IMR-90 (cell line): Measurements from ENCODE around the gene CDH1. TPM values are rescaled to one million over a fixed set of nuclear protein-coding genes. Genes with fewer than 3 reads are reported as not detected.

Experiments
- ATAC-seq: fragments of 200-7000 bp; cut with Tn5 transposase; 2 replicates; pipeline ENCODE4 v1.9.1; 2020; ENCODE audit warnings: low read depth, mild to moderate bottlenecking, moderate library complexity
- BruUV-seq: library from RNA; stranded (reverse); fragments of 400-500 nt; replicated peaks from 2 replicates; lab custom pipeline; 2021; lab: Mats Ljungman, UMichigan
- CTCF ChIA-PET: fragments of 300-600 bp; formaldehyde crosslinking; extraction: SDS; loops from one replicate; lab custom pipeline; 2021; ENCODE audit warnings: antibody characterized with exemption; lab: Yijun Ruan, JAX
- POLR2A ChIA-PET: fragments of 300-600 bp; sonication (Branson Sonifier 250); formaldehyde crosslinking; loops from one replicate; lab custom pipeline; 2022; ENCODE audit warnings: antibody characterized with exemption; ENCODE audit not compliant: unreplicated experiment; lab: Charles Lee
- DNase-seq: peaks from one replicate; pipeline ENCODE4 v3.0.0; 2013
- H2AFZ ChIP-seq: replicated peaks from 2 replicates; pipeline ENCODE3; 2013; ENCODE audit warnings: low read length, mild to moderate bottlenecking; ENCODE audit not compliant: poor library complexity
- H2AK5ac ChIP-seq: 2 replicates; pipeline ENCODE4 v1.6.1; 2013; ENCODE audit warnings: low read depth, low read length, inconsistent platforms
- H2AK9ac ChIP-seq: replicated peaks from 2 replicates; pipeline ENCODE3; 2013; ENCODE audit warnings: mild to moderate bottlenecking, low read depth, low read length, moderate library complexity; ENCODE audit not compliant: poor library complexity
- H2BK120ac ChIP-seq: 2 replicates; pipeline ENCODE4 v1.6.1; 2013; ENCODE audit warnings: low read depth, low read length, inconsistent platforms
- H2BK15ac ChIP-seq: 3 replicates; pipeline ENCODE4 v1.6.1; 2013; ENCODE audit warnings: low read depth, low read length, inconsistent platforms
- H2BK20ac ChIP-seq: 2 replicates; pipeline ENCODE4 v1.6.1; 2013; ENCODE audit warnings: low read depth, mild to moderate bottlenecking, inconsistent platforms, low read length, moderate library complexity
- H2BK5ac ChIP-seq: 2 replicates; pipeline ENCODE4 v1.6.1; 2013; ENCODE audit warnings: mild to moderate bottlenecking, low read depth, low read length, inconsistent platforms; ENCODE audit not compliant: poor library complexity, severe bottlenecking
- H3K14ac ChIP-seq: replicated peaks from 2 replicates; pipeline ENCODE4 v1.6.1; 2013; ENCODE audit warnings: low read depth, low read length, inconsistent platforms
- H3K18ac ChIP-seq: 2 replicates; pipeline ENCODE4 v1.6.1; 2013; ENCODE audit warnings: low read depth, low read length, control low read depth
- H3K23ac ChIP-seq: 2 replicates; pipeline ENCODE4 v1.6.1; 2013; ENCODE audit warnings: low read depth, low read length, inconsistent platforms
- H3K27ac ChIP-seq: 2 replicates; pipeline ENCODE4 v1.5.1; 2013; ENCODE audit warnings: mild to moderate bottlenecking, control low read depth, low read length; ENCODE audit not compliant: insufficient read depth
- H3K27me3 ChIP-seq: 2 replicates; pipeline ENCODE4 v1.6.1; 2013; ENCODE audit warnings: low read length; ENCODE audit not compliant: control insufficient read depth, insufficient read depth
- H3K36me3 ChIP-seq: 2 replicates; pipeline ENCODE4 v1.6.1; 2013; ENCODE audit warnings: low read length, mixed read lengths; ENCODE audit not compliant: control insufficient read depth, insufficient read depth
- H3K4ac ChIP-seq: 2 replicates; pipeline ENCODE4 v1.6.1; 2013; ENCODE audit warnings: low read depth, low read length, inconsistent platforms
- H3K4me1 ChIP-seq: 2 replicates; pipeline ENCODE4 v1.6.1; 2013; ENCODE audit warnings: low read length, mixed read lengths; ENCODE audit not compliant: control insufficient read depth, insufficient read depth
- H3K4me2 ChIP-seq: 2 replicates; pipeline ENCODE4 v1.6.1; 2013; ENCODE audit warnings: low read depth, mild to moderate bottlenecking, control low read depth, low read length, moderate library complexity
- H3K4me3 ChIP-seq: 2 replicates; pipeline ENCODE4 v1.5.1; 2013; ENCODE audit warnings: low read depth, mild to moderate bottlenecking, control low read depth, low read length, moderate library complexity; ENCODE audit not compliant: insufficient read depth
- H3K56ac ChIP-seq: 2 replicates; pipeline ENCODE4 v1.6.1; 2013; ENCODE audit warnings: low read length, inconsistent platforms; ENCODE audit not compliant: insufficient read depth; ENCODE audit errors: extremely low read depth
- H3K79me1 ChIP-seq, 2 experiments: 2 replicates each; pipeline ENCODE4 v1.6.1; 2013; ENCODE audit warnings: low read length in 2 of 2, inconsistent platforms in 1 of 2, low read depth in 1 of 2
- H3K9ac ChIP-seq: 2 replicates; pipeline ENCODE4 v1.6.1; 2013; ENCODE audit warnings: low read depth, low read length, control low read depth
- H3K9me1 ChIP-seq: 2 replicates; pipeline ENCODE4 v1.6.1; 2013; ENCODE audit warnings: low read length, inconsistent platforms; ENCODE audit not compliant: insufficient read depth
- H3K9me3 ChIP-seq: 2 replicates; pipeline ENCODE4 v1.6.1; 2013; ENCODE audit warnings: low read length; ENCODE audit not compliant: control insufficient read depth, insufficient read depth
- H4K20me1 ChIP-seq: 2 replicates; pipeline ENCODE4 v1.6.1; 2013; ENCODE audit warnings: low read length, inconsistent platforms; ENCODE audit not compliant: insufficient read depth
- H4K5ac ChIP-seq: 2 replicates; pipeline ENCODE4 v1.6.1; 2013; ENCODE audit warnings: mild to moderate bottlenecking, low read depth, low read length, control low read depth
- H4K8ac ChIP-seq, 2 experiments: 2 replicates each; pipeline ENCODE4 v1.6.1; 2013; ENCODE audit warnings: low read depth in 2 of 2, low read length in 2 of 2, control low read depth in 1 of 2, inconsistent platforms in 1 of 2
- H4K91ac ChIP-seq: 2 replicates; pipeline ENCODE4 v1.6.1; 2013; ENCODE audit warnings: low read depth, low read length, inconsistent platforms; ENCODE audit not compliant: insufficient read depth
- BHLHE40 ChIP-seq: fragments of 150-350 bp; IDR thresholded peaks from 2 replicates; pipeline ENCODE4 v1.6.1; 2016; ENCODE audit warnings: mild to moderate bottlenecking, low read depth, low read length
- CHD1 ChIP-seq: IDR thresholded peaks from 2 replicates; pipeline ENCODE4 v1.6.1; 2012; ENCODE audit warnings: low read depth, low read length, improper control_type of control experiment
- CTCF ChIP-seq: conservative IDR thresholded peaks from 2 replicates; pipeline ENCODE4 v1.5.1; 2012; ENCODE audit warnings: mild to moderate bottlenecking, low read depth, low read length, improper control_type of control experiment
- ELK1 ChIP-seq: fragments of 150-350 bp; IDR thresholded peaks from 2 replicates; pipeline ENCODE4 v1.6.1; 2016; ENCODE audit warnings: low read depth, mild to moderate bottlenecking, low read length, moderate library complexity, borderline replicate concordance
- MAFK ChIP-seq: IDR thresholded peaks from 2 replicates; pipeline ENCODE4 v1.6.1; 2012; ENCODE audit warnings: low read depth, low read length, improper control_type of control experiment
- MAZ ChIP-seq: IDR thresholded peaks from 2 replicates; pipeline ENCODE4 v1.6.1; 2012; ENCODE audit warnings: low read depth, mild to moderate bottlenecking, low read length, improper control_type of control experiment, moderate library complexity, borderline replicate concordance
- MXI1 ChIP-seq: IDR thresholded peaks from 2 replicates; pipeline ENCODE4 v1.6.1; 2012; ENCODE audit warnings: low read depth, mild to moderate bottlenecking, low read length, moderate library complexity, borderline replicate concordance
- NFE2L2 ChIP-seq: fragments of 150-350 bp; IDR thresholded peaks from 2 replicates; pipeline ENCODE4 v1.6.1; 2016; ENCODE audit warnings: low read depth, mild to moderate bottlenecking, low read length
- POLR2A ChIP-seq: IDR thresholded peaks from 2 replicates; pipeline ENCODE4 v1.6.1; 2012; ENCODE audit warnings: mild to moderate bottlenecking, low read depth, low read length
- RAD21 ChIP-seq: IDR thresholded peaks from 2 replicates; pipeline ENCODE4 v1.6.1; 2012; ENCODE audit warnings: low read length, improper control_type of control experiment
- RCOR1 ChIP-seq: IDR thresholded peaks from 2 replicates; pipeline ENCODE4 v1.6.1; 2012; ENCODE audit warnings: mild to moderate bottlenecking, low read length, improper control_type of control experiment; ENCODE audit not compliant: insufficient replicate concordance
- SMC3 ChIP-seq: fragments of 150-350 bp; IDR thresholded peaks from 2 replicates; pipeline ENCODE4 v1.6.1; 2016; ENCODE audit warnings: low read depth, mild to moderate bottlenecking, antibody characterized with exemption, low read length, moderate library complexity
- USF2 ChIP-seq: fragments of 150-350 bp; IDR thresholded peaks from 2 replicates; pipeline ENCODE4 v1.6.1; 2017; ENCODE audit warnings: mild to moderate bottlenecking, antibody characterized with exemption, low read length, low read depth
- dilution Hi-C: fragments of 300-500 bp; cut with HindIII; formaldehyde crosslinking; loops from one replicate; pipeline ENCODE4 v1.14.3; 2018; ENCODE audit warnings: low sequenced_read_pairs; ENCODE audit not compliant: unreplicated experiment
- in situ Hi-C: fragments of 300-500 bp; cut with MboI; formaldehyde crosslinking; loops from 3 replicates; pipeline ENCODE4 v1.14.3; 2019; ENCODE audit warnings: low sequenced_read_pairs, inconsistent platforms, mixed read lengths
- intact Hi-C: fragments of 100-400 bp; cut with micrococcal nuclease; formaldehyde crosslinking; loops from 2 replicates; pipeline ENCODE4 v1.10.0; 2022
- polyA plus RNA-seq, 3 experiments: library from polyadenylated mRNA; depleted of rRNA; stranded (reverse); fragments of >200 nt; gene quantifications; 2 replicates each; pipeline ENCODE4 v1.2.3, GENCODE V29; 2012; ENCODE audit warnings: low replicate concordance in 1 of 3
- total RNA-seq: library from RNA; depleted of rRNA; stranded (reverse); fragments of >200 nt; gene quantifications from 2 replicates; pipeline ENCODE4 v1.2.3, GENCODE V29; 2012

The CDH1 gene
- total and polyA plus RNA-seq, 2 of the 4 experiments (the other 2 are of a cell fraction) = under 0.01 TPM; not detected in 1

GRCh38 chr16:68757625-68757935 lies 20.5 kb downstream of the CDH1 start:
- intact Hi-C loops = no loop called here
- Histone ChIP-seq H3K4me3 (no peak overlapping the region), H2BK5ac (no peak overlapping the region), H2BK120ac (no peak overlapping the region), H2AK9ac (no peak overlapping the region), H2BK15ac (no peak overlapping the region), H3K18ac (no peak overlapping the region), H2AFZ (no peak overlapping the region), H2AK5ac (no peak overlapping the region), H4K91ac (no peak overlapping the region), H4K20me1 (no peaks in the 10 kb centered on the region), H3K27me3 (peaks cover 5% of the 10 kb centered on the region), H3K36me3 (no peaks in the 10 kb centered on the region), H3K9me3 (no peaks in the 10 kb centered on the region), H2BK20ac (no peak overlapping the region), H3K9me1 (no peaks in the 10 kb centered on the region), H3K79me1 (no peaks in the 10 kb centered on the region), H4K8ac (no peak overlapping the region), H3K23ac (no peak overlapping the region), H3K9ac (no peak overlapping the region), H3K4me2 (no peak overlapping the region), H3K4me1 (no peaks in the 10 kb centered on the region), H4K5ac (no peak overlapping the region), H3K4ac (no peak overlapping the region), H3K27ac (no peak overlapping the region), H3K56ac (no peak overlapping the region), H3K14ac (no peak overlapping the region)
- CTCF ChIA-PET = no interaction called here
- no TSS peak for BruUV-seq
- ATAC-seq (no peak), DNase-seq (no peak)
- in situ Hi-C loops = no loop called here
- dilution Hi-C loops = no loop called here
- TF ChIP-seq RAD21 = no peak
- TF ChIP-seq MXI1 = no peak
- TF ChIP-seq MAZ = no peak
- TF ChIP-seq MAFK = no peak
- no peak for TF ChIP-seq CHD1
- TF ChIP-seq CTCF = no peak
- no peak for TF ChIP-seq POLR2A
- no peak for TF ChIP-seq USF2
- no peak for TF ChIP-seq RCOR1
- TF ChIP-seq SMC3 = no peak
- no peak for TF ChIP-seq NFE2L2
- TF ChIP-seq BHLHE40 = no peak
- TF ChIP-seq ELK1 = no peak
- POLR2A ChIA-PET = no interaction called here
